Gastrocnemius medialis (tissue), 4 donors: ENCODE data around the gene EPB41.

Source experiments
- CTCF ChIP-seq, 5 experiments: fragments of 450-650 bp in 3 of 5; fragments of 200-600 bp in 2 of 5; sonication (generic) in 2 of 5; IDR thresholded peaks in 4 of 5; conservative IDR thresholded peaks in 1 of 5; 1 replicate in 4 of 5; 2 replicates in 1 of 5; pipeline ENCODE4 v1.5.1; 2016 to 2019; ENCODE audit warnings: antibody characterized with exemption in 5 of 5, mild to moderate bottlenecking in 3 of 5, moderate library complexity in 3 of 5
- POLR2A ChIP-seq, 2 donors: fragments of 450-650 bp; IDR thresholded peaks; one replicate each; pipeline ENCODE4 v1.6.1; 2017; ENCODE audit warnings: antibody characterized with exemption in 2 of 2, mild to moderate bottlenecking in 2 of 2, moderate library complexity in 2 of 2

- TF ChIP-seq POLR2A (IDR thresholded peaks at IDR 0.05) (no peak), CTCF (IDR thresholded peaks at IDR 0.05 in 4 of 5, conservative IDR thresholded peaks at IDR 0.05 in 1 of 5) (no peak)
These were observed 168.2 kb downstream of the EPB41 start for GRCh38 chr1:29082519-29082918.
